HT-29 (cell line): ENCODE data around the gene SAMD3. TPM values are rescaled to one million over a fixed set of nuclear protein-coding genes. Genes with fewer than 3 reads are reported as not detected.
"Not testable (repeated sequence)": the region's sequence is repeated elsewhere in the genome, so short reads cannot be mapped to it uniquely, and the experiment has no call there.

Experiments used
- DNase-seq: peaks from one replicate; pipeline ENCODE4 v3.0.0-alpha.2; 2015; ENCODE audit warnings: low spot score
- total RNA-seq: library from RNA; depleted of rRNA; stranded (reverse); fragments of >200 nt; shearing (Covaris generic); gene quantifications from 2 replicates; pipeline ENCODE4 v1.2.3, GENCODE V29; 2014; rRNA removed

SAMD3 gene
- total RNA-seq, 1 experiment from 2014 or later, result not detected

DNA sequence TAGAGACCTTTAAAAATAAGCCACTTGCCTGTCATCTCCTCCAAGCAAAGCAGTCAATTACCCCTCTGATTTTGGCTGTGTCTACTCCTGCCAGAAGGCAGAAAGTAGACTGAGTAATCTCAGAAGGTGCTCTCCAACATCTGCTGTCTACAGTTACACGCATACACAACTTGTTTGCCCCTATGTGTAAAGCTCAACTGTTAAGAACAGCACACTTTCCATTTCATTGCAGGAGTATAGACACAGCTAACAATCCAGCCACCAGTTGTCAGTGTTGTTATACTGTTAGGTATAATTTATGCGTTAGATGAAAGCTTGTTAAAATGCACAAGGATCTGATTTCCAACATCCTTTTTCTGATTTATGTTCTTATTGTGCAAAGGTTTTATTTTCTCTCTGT, 88.2 kb downstream of the SAMD3 start:
- DNase-seq, result no peak

DNA sequence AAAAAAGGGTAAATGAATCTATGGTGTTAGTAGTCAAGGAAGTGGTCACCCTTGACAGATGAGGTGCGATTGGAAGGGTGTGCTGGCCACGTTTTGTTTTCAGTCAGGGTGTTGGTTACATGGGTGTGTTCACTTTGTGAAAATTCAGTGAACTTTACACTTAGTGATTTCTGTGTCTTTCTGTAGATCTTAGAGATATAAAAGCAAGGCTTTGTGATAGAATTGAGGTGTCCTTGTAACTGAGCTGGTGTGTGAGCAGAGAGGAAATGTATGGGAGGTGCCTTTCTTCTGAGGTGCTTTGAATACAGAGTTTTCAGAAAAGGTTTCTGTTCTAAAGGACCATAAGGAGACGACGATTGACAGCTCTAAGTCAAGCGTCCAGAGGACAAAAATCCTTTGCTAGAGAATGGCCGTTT, 90.5 kb downstream of the SAMD3 start:
- DNase-seq, result no peak

DNA sequence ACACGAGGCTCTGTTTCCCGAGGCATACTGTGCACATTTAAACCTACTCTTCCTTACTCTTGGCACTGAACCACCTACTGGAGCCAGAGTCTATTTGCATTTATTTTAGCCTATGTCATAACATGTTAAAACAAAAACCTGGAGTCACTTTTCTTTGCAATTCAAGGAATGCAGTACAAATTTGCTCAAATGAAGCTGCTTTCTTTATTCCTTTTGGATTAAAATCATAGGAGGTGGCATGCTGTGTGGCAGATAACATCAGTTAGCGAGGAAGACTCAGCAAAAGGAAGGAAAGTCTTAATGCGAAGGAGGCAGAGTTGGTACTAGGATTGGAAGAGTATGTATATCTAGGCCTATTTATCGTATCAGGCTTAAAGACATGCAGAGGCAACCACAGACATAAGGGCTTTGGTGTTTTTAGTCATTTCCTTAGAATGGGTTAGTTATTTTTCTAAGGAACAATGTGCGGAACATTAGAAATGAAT, 92.9 kb downstream of the SAMD3 start:
- no peak for DNase-seq

DNA sequence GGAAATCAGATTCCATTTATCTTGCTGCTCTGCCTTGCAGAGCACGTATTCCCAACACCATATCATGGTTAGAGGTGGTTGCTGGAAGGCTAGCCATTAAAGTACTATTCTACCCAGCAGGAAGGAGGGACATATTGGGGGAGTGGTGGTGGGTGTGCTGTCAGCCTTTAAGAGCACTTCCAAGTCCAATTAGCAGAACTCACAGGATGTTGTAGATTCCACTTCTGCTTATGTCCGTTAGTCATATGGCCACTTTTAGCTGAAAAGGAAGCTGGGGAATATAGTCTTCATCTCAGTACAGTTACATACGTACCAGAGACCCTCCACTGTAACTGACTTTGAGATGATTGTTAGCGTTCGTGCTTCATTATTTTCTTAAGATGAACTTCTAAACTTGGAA, 94.4 kb downstream of the SAMD3 start:
- DNase-seq, result no peak

DNA sequence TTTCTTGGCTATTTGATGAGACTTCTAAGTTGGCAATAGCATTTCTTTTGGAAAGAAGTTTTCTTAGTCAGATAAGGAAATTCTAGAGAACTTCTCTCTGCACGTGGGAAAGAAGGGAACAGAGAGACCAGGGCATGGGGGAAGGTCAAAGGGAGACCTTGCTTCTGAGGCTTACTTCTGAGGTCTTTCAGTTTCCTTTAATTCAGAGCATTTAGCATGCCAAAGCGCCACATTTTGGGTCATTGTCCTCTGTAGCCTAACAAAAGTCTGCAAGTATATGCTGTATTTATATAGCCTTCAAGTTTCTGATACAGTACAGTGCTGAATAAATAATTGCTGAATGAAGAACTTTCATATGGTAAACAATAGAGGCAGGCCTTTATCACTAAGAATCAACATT, 95.6 kb downstream of the SAMD3 start:
- no peak for DNase-seq

DNA sequence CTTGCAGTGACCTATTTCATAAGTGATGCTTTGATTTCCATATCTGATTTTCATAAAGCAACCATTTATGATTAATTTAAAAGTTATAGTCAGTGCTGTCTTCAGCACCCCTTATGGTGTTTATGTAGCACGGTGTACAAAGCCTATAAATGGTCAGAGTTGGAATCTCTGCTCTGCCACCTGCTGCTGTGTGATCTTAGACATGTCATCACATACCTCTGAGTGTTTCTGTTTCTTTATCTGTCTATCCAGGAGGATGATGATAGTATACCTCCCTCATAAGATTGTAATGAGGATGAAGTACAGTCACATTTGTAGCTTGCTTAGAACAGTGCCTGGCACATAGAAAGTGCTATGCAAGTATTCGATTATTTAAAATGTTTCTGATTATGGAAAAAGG, 100.5 kb downstream of the SAMD3 start:
- DNase-seq, result no peak

DNA sequence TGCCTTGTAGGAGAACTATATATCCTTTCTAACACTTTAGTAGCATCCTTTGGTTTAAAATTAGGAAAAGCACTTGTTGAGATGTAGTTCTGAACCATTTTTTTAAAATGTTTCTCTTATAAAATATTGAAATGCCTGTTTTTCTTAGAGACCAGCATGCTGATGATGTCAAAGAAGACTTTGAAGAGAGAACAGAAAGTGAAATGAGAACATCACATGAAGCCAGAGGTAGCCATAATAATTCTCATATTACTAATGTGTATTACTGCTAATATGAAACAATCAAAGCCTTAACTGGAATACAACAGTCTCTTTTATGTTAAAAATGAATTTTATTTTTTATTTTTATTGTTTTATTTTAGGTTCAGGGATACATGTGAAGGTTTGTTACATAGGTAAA, 102.0 kb downstream of the SAMD3 start:
- no peak for DNase-seq

DNA sequence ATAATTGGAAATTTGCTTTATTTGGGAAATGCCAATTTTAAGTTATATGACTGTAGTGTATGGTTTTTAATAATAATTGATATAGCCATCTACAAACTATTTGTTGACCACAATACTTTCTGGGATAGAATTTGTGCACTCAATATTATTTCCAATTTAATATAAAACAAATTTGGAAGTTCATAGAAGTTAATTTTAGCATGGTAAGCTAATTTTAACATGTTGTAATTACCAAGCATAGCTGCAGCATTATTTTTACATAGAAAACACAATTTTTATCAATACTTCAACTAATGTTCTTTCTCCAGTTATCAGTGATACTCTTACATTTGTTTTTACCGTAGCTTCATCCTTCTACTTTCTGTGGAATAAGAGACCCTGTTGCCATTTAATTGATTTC, 103.5 kb downstream of the SAMD3 start:
- DNase-seq, result no peak

DNA sequence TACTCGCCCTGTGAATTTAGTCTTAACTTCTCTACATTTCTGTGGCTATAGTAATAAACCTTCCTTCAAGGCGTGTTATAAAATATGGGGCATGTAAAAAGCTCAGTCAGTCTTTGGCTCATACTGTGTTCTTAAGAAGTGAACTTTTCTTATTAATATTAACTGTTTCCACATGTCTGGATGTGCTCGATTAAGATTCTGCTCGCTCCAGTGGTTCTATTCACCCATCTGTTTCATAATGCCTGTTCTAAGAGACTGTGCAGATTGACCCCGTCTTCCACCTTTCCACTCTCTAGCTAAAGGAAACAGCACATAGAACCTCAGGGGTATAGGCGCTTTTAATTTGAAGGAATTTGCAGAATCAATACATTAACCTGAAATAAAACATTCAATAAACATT, 104.5 kb downstream of the SAMD3 start:
- DNase-seq, result no peak

DNA sequence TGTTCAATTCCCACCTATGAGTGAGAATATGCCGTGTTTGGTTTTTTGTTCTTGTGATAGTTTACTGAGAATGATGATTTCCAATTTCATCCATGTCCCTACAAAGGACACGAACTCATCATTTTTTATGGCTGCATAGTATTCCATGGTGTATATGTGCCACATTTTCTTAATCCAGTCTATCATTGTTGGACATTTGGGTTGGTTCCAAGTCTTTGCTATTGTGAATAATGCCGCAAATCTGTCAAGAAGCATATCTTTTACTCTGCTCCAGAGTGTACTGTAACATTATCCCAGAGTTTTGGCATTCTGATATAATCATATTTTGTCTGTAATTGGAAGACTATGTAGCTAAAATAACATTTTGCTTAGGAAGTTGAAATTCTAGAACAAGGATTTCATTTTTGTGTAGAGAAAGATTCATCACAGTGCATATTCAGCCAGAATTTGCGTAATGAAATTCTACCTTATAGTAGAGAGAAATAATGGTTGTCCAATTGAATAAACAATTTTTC, 105.5 kb downstream of the SAMD3 start:
- not testable (repeated sequence) for DNase-seq

DNA sequence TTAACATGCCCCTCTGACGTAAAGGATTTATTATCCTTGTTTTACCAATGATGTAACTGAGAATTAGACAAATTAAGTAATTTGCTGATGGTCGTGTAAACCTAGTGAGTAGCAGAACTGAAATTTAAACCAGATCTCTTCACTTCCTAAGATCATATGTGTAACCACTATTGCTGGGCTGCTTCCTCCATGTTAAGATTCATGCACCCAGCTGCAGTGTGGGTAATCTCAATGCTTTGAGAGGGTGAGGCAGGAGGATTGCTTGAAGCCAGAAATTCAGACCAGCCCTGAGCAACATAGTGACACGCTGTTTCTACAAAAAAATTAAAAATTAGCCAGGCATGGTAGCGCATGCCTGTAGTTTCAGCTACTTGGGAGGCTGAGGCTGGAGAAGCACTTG, 106.5 kb downstream of the SAMD3 start:
- no peak for DNase-seq

DNA sequence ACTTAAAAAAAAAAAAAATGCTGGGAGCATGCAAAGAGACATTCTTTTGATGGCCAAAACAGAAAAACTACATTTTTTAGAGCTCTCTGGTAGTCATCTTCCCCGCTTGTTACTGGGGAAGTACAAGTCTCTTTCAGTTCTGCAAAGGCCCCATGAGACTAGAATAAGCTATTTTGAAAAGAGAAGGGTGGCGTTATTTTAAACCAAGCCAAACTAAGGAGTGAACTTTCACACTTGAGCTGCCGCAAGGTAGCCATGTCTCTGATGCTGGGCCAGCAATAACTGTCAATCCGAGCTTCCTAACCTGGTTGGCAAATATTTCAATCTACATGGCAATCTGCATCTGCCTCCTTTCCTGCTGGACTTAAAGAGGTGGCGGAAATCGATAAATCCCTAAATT, 107.7 kb downstream of the SAMD3 start:
- DNase-seq, result no peak

DNA sequence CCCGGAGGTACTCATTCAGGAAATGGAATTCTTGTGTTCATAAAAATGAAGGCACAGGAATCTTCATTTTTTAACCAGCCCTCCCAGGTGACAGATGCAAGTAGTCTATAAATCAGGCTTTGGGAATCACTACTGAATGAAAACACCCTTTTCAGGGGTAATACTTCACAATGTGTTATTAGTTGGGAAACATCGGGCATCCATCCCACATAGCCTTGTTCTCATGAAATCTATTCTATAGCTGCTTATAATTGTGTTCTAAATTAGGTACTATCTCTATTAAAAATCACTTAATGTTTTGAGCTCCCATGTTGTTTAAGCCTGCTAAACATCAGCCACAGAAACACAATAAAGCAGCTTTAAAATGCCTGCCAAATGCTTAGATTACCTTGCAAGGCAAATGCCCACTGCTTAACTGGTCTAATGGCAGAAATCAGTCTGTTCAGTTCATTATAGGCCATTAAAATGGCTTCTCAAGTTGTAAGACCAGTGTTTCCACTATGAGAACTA, 109.5 kb downstream of the SAMD3 start:
- DNase-seq, result no peak

DNA sequence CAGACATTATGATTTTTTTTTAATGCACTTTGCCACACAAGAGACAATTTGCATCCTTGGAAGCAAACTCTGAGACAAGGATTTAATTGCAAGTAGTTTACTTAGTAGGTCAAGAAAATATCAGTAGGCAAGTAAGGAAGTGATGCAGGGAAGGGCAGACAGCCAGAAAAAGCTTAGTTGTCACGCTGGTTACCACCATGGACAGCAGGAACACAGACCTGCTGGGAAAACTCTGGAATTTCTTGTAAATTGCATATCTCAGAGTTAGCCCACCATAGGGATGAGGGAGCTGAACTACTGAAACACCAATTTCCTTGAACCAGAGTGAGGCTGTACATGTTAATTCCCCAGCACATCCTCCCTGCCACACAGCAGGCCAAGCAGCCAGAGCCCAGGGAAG, 111.7 kb downstream of the SAMD3 start:
- DNase-seq, result no peak

DNA sequence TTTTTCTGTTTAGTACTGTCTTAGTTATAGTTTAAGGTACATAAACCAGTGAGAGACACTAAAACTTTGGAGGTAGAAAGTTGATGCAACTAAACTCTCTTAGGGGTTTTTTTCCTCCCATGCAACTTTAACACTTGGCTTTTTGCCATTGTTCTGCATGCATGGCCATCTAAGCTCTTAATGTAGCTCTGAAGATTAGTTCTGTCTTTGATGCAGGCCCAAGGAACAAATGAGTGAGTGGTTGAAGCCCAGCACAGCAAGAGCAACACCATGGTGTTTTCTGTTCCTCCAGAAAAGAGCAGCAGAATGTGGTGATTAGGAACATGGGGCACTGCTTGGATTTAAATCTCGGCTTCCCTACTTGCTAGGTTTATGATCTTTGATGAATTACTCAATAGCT, 115.0 kb downstream of the SAMD3 start:
- DNase-seq, result no peak

DNA sequence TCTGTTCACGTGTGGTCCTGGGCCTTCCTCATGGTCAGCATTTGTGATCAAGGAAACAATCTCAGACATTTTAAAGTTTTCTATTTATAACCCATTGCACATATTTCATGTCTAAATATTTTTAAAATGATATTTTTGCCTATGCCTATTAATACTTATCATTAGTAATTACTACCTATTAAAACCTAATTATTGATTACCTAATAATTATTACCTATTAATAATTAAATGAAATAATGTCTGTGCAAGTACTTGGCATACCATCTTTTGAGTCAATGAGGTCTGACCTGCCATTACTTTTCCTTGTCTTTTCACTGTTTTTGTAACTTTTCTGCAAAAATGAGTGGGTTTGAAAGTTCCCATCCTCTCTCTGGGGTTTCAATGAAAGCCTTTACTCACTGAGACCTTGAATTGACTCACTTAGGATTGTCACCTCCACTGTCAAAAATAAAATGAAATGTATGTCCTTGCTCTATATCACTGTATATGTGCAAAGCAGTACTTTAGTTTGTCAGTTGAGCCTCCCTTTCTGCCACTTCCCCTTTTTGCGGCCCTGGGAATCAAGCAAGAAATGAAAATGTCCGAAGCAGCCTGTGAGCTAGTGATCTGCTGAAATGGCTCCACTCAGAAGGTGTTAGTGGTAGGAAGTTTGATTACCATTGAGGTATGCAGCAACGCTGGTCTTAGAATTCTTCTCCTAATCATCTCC, 116.6 kb downstream of the SAMD3 start:
- DNase-seq, result no peak

DNA sequence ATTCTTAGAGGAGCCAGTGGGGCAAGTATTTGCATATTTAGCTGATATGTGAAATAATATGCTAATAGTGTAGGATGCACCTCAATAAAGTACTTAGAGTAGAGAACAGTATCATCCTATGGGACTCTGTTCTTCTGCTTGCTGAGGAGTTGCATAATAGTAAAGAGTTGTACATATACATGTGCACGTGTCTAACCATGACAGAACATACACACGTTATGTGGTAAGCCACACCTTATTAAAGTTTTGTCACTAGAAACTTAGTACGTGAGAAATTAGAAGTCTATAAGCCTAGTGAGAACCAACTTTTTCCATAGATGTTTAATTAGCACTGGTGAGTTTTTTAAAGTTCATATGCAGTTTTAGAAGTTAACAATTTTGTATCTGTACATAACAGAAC, 123.6 kb downstream of the SAMD3 start:
- DNase-seq, result no peak

DNA sequence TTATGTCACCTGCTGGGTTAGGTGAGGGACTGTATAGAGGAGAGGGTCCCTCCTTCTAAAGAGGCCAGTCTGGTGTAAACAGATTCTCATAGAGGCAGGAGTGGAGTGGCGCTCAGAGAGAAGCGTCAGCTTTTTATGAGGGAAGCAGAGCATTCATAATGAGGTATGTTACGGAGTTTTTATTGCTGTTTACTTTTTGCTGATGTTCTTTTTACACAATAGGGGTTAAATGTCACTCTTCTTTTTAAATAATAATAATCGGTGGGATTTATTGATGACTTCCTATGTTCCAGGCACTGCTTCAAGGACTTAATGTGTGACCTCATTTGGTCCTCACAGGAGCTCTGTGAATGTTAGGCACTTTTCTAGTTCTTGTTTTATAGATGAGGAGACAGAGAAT, 124.4 kb downstream of the SAMD3 start:
- DNase-seq, result no peak

Other genes with a start within 250 kb of the SAMD3 start
- 1.3 and 1.4 TPM in 2 replicates for gene L3MBTL3, start 204.4 kb downstream of the SAMD3 start, total RNA-seq
- not detected in 2 replicates for gene TMEM200A, start 143.1 kb upstream of the SAMD3 start, total RNA-seq